Osteoblast (primary cell): ENCODE measurements around the gene ORC1. TPM values are rescaled to one million over a fixed set of nuclear protein-coding genes. Genes with fewer than 3 reads are reported as not detected.

Source experiments
- DNase-seq: peaks from one replicate; pipeline ENCODE4 v3.0.0; 2011; ENCODE audit warnings: low spot score, mixed read lengths; ENCODE audit not compliant: insufficient read length; ENCODE audit errors: missing footprints
- H2AFZ ChIP-seq: 2 replicates; pipeline ENCODE4 v1.6.0; 2011; ENCODE audit warnings: mild to moderate bottlenecking, low read length
- H3K27ac ChIP-seq: 2 replicates; pipeline ENCODE4 v1.5.1; 2011; ENCODE audit warnings: mild to moderate bottlenecking, low read depth, low read length, moderate library complexity
- H3K27me3 ChIP-seq: 2 replicates; pipeline ENCODE4 v1.6.0; 2012; ENCODE audit warnings: mild to moderate bottlenecking, control low read depth, inconsistent platforms, low read length, moderate library complexity; ENCODE audit not compliant: insufficient read depth
- H3K36me3 ChIP-seq: 2 replicates; pipeline ENCODE4 v1.5.1; 2011; ENCODE audit warnings: mild to moderate bottlenecking, low read length, control low read depth, moderate library complexity; ENCODE audit not compliant: insufficient read depth
- H3K4me1 ChIP-seq: 2 replicates; pipeline ENCODE4 v1.5.1; 2011; ENCODE audit warnings: mild to moderate bottlenecking, low read length, control low read depth, moderate library complexity; ENCODE audit not compliant: insufficient read depth
- H3K4me2 ChIP-seq: 2 replicates; pipeline ENCODE4 v1.6.0; 2011; ENCODE audit warnings: mild to moderate bottlenecking, low read length; ENCODE audit not compliant: insufficient read depth
- H3K4me3 ChIP-seq: fragments of 200-600 bp; sonication (generic); 3 replicates; pipeline ENCODE4 v1.5.1; 2012; ENCODE audit warnings: mild to moderate bottlenecking, low read length, inconsistent platforms; ENCODE audit not compliant: insufficient read depth
- H3K79me2 ChIP-seq: 2 replicates; pipeline ENCODE4 v1.6.0; 2012; ENCODE audit warnings: mild to moderate bottlenecking, low read length, control low read depth, inconsistent platforms; ENCODE audit not compliant: insufficient read depth
- H3K9me3 ChIP-seq: 2 replicates; pipeline ENCODE4 v1.5.1; 2011; ENCODE audit warnings: low read depth, low read length, control low read depth
- H4K20me1 ChIP-seq: 2 replicates; pipeline ENCODE4 v1.6.0; 2012; ENCODE audit warnings: mild to moderate bottlenecking, low read length, control low read depth; ENCODE audit not compliant: insufficient read depth
- total RNA-seq: library from RNA; depleted of rRNA; stranded (reverse); fragments of >200 nt; gene quantifications from 2 replicates; pipeline ENCODE4 v1.2.3, GENCODE V29; 2012
- TF ChIP-seq, protein P1 (sequence below): IDR thresholded peaks from 2 replicates; pipeline ENCODE4 v1.5.1; 2011; ENCODE audit warnings: mild to moderate bottlenecking, low read depth, low read length, moderate library complexity; ENCODE audit errors: extremely low read depth

ORC1 gene
- total RNA-seq, 1 donor: 0.72 TPM

GRCh38 chr1:52360595-52360968 is 43.6 kb downstream of the ORC1 start:
- TF ChIP-seq, protein P1, sequence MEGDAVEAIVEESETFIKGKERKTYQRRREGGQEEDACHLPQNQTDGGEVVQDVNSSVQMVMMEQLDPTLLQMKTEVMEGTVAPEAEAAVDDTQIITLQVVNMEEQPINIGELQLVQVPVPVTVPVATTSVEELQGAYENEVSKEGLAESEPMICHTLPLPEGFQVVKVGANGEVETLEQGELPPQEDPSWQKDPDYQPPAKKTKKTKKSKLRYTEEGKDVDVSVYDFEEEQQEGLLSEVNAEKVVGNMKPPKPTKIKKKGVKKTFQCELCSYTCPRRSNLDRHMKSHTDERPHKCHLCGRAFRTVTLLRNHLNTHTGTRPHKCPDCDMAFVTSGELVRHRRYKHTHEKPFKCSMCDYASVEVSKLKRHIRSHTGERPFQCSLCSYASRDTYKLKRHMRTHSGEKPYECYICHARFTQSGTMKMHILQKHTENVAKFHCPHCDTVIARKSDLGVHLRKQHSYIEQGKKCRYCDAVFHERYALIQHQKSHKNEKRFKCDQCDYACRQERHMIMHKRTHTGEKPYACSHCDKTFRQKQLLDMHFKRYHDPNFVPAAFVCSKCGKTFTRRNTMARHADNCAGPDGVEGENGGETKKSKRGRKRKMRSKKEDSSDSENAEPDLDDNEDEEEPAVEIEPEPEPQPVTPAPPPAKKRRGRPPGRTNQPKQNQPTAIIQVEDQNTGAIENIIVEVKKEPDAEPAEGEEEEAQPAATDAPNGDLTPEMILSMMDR: no peak
- Histone ChIP-seq H3K36me3 (peaks cover 72% of the 10 kb centered on the region), H3K27ac (no peak overlapping the region), H4K20me1 (peaks cover 3% of the 10 kb centered on the region), H3K27me3 (no peaks in the 10 kb centered on the region), H3K9me3 (no peaks in the 10 kb centered on the region), H3K4me3 (no peak overlapping the region), H3K79me2 (peaks cover 36% of the 10 kb centered on the region), H3K4me1 (peaks cover 11% of the 10 kb centered on the region), H3K4me2 (no peak overlapping the region), H2AFZ (no peak overlapping the region)
- DNase-seq: peak; percentile 30

DNA sequence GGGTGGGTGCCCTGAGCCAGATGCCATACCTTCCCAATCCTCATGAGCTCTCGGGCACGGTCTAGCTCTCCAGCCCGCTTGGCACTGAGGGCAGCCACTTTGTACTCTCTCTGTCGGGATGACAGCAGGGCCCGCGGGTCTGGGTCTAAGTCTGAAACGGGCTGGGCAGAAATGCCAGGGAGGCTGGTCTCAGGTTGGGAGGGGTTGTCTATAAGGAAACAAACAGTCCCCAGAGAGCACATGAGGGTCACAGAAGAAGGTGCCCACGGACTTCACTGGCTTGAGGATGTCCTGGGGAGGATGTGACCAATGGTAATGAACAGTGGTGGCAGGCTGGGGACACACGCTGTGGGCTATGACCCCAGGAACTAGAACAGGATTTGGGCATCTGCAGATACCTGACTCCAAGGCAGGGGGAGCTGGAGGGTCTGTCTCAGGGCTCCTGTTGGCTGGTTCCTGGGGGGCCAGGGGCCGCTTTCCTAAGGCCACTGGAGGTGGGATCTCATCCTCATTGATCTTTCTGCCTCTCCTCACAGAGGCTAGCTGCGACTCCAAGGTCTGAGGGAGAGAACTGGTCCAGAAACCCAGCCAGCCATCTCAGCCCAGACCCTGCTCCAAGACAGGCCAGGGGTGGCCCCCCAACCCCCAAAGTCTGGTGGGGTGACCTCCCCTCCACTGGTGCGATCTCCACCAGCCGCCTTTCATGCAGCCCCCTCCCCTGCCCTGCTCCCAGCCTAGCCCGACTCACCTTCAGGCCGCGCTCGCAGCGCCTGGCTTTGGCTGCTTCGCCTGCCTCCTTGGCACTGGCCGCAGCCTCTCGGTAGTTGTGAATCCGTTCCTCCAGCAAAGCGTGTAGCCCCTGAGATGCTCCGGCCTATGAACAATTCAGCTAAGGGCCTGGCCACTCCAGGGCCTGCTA is 44.3 kb downstream of the ORC1 start:
- Histone ChIP-seq H3K27ac (no peak overlapping the region), H4K20me1 (peaks cover 3% of the 10 kb centered on the region), H3K4me1 (peaks cover 6% of the 10 kb centered on the region), H3K9me3 (no peaks in the 10 kb centered on the region), H3K27me3 (no peaks in the 10 kb centered on the region), H3K4me2 (no peak overlapping the region), H3K4me3 (no peak overlapping the region), H3K36me3 (peaks cover 78% of the 10 kb centered on the region), H3K79me2 (peaks cover 30% of the 10 kb centered on the region), H2AFZ (no peak overlapping the region)
- TF ChIP-seq, protein P1: no peak
- peak; percentile 66 for DNase-seq

DNA sequence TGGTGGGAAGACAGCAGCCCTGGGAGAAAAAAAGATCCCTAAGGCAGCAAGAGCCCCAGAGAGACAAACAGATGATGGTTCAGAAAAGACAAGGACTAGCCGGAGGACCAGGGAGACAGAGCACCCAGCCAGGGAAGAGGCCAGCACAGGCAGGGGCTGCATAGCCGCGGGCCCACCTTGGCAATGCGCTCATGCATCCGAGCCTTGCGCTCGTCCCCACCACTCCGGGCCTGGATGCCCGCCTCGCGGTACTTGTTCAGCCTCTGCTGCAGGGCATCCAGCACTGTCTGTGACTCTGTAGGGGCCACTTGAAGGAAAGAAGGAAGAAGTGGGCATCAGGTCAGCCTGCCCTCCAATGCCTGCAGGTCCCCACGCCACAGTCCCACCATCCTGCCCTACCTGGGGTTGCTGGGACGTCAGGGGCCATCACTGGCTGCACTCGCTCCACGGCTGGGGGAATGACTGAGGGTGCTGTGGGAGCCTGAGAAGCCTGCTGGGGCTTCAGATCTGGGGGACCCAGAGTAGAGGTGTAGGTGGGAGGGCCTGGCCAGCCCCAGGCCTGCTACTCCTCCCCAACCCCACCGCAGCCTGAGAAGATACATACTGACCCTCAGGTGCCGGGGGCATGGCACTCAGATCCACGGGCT is 45.2 kb downstream of the ORC1 start:
- no peak overlapping the region for H3K4me3 ChIP-seq
- TF ChIP-seq, protein P1: no peak
- H3K36me3 ChIP-seq: peaks cover 84% of the 10 kb centered on the region
- H3K27ac ChIP-seq: no peak overlapping the region
- no peak overlapping the region for H2AFZ ChIP-seq
- H3K4me1 ChIP-seq: no peaks in the 10 kb centered on the region
- peaks cover 20% of the 10 kb centered on the region for H3K79me2 ChIP-seq
- H3K27me3 ChIP-seq: no peaks in the 10 kb centered on the region
- H4K20me1 ChIP-seq: no peaks in the 10 kb centered on the region
- no peaks in the 10 kb centered on the region for H3K9me3 ChIP-seq
- no peak overlapping the region for H3K4me2 ChIP-seq
- DNase-seq: peak; percentile 69

GRCh38 chr1:52357397-52357796 is 46.8 kb downstream of the ORC1 start:
- Histone ChIP-seq H2AFZ (no peak overlapping the region), H3K27ac (no peak overlapping the region), H3K4me2 (no peak overlapping the region), H4K20me1 (no peaks in the 10 kb centered on the region), H3K9me3 (no peaks in the 10 kb centered on the region), H3K79me2 (peaks cover 8% of the 10 kb centered on the region), H3K4me1 (no peaks in the 10 kb centered on the region), H3K27me3 (no peaks in the 10 kb centered on the region), H3K36me3 (peaks cover 91% of the 10 kb centered on the region), H3K4me3 (no peak overlapping the region)
- DNase-seq: peak; percentile 45
- TF ChIP-seq, protein P1: no peak
